ENCODE data around the gene TSC2.
A peak's percentile ranks its signal among the peaks of the same experiment; 100 is the strongest.

TSC2 gene

DNA sequence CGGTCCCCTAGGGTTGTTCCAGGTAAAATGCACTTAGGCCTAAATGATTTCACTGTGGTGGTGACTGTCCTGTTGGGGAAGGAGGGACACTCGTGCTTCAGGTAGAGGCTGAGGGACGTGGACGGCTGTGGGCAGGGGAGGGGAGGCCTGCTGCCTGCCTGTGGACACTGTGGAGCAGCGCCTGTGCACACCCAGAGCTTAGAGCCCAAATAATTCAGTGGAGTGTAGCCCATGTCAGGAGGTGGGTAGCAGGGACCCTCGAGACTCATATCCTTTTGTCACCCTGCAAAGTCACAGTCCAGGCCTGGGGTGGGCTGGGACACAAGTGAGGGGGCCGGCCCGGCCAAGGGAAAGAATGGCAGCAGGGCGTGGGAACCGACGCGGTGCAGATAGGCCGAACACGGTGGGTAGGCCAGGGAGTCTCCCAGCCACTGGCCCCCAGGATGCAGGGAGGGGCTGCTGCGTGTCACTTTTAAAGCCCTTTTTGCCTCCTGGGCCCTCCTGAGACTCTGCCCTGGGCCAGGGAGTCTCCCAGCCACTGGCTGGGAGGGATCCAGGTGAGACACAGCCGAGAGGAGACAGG lies 21.8 kb upstream of the TSC2 start:
- no peaks in the 10 kb centered on the region for H4K20me1 ChIP-seq (ENCODE audit: insufficient read depth)
- H3K79me2 ChIP-seq (ENCODE audit: insufficient read depth, low read depth): no peaks in the 10 kb centered on the region
- H3K4me3 ChIP-seq (IDR thresholded peaks at IDR 0.05; ENCODE audit: insufficient read depth, low read depth, low read length): no peak overlapping the region
- no peaks in the 10 kb centered on the region for H3K36me3 ChIP-seq (ENCODE audit: insufficient read depth)
- H3K27me3 ChIP-seq (ENCODE audit: insufficient read depth, low read depth): peaks cover 27% of the 10 kb centered on the region
- H3K4me1 ChIP-seq (ENCODE audit: low read depth, poor library complexity, severe bottlenecking): peaks cover 15% of the 10 kb centered on the region
- peak overlapping the region; percentile 70; the same call in 1 of the 2 replicates for H3K4me2 ChIP-seq
- no peak overlapping the region for H3K9ac ChIP-seq
- TF ChIP-seq, protein P1, sequence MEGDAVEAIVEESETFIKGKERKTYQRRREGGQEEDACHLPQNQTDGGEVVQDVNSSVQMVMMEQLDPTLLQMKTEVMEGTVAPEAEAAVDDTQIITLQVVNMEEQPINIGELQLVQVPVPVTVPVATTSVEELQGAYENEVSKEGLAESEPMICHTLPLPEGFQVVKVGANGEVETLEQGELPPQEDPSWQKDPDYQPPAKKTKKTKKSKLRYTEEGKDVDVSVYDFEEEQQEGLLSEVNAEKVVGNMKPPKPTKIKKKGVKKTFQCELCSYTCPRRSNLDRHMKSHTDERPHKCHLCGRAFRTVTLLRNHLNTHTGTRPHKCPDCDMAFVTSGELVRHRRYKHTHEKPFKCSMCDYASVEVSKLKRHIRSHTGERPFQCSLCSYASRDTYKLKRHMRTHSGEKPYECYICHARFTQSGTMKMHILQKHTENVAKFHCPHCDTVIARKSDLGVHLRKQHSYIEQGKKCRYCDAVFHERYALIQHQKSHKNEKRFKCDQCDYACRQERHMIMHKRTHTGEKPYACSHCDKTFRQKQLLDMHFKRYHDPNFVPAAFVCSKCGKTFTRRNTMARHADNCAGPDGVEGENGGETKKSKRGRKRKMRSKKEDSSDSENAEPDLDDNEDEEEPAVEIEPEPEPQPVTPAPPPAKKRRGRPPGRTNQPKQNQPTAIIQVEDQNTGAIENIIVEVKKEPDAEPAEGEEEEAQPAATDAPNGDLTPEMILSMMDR (conservative IDR thresholded peaks at IDR 0.05; ENCODE audit: low read depth, low read length): no peak
- H2AFZ ChIP-seq (ENCODE audit: low read depth): peak overlapping the region; percentile 47; the same call in 1 of the 2 replicates
- no peak overlapping the region for H3K27ac ChIP-seq

DNA sequence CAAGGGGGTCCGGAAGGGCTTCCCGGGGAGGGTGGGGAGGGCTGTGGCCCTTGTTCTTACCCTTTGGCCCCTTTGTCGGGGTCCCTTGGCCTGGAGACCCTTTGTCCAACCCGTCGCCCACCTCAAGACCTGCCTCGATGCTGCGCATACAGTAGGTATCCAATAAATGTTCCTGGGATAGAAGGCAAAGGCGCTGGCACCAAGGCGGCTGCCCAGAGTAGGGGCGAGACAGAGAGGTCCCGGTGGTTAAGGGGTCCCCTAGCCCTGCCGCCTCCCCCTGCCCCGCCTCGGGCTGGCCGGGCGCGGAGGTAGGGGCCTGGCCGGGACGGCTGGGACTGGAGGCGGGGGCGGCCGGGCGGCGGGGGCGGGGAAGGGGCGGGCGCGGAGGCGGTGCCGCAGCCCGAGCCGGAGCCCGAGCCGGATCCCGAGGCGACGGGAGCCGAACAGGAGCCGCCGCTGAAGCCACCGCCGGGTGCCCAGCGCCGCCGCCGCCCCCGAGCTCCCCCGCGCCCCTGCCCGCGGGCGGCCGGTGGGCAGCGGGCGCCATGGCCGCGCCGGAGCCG lies 21.2 kb upstream of the TSC2 start, which contains the start of gene NHERF2:
Gene NHERF2 (plus strand): TSS at position 442 of the 563 bp plus-strand sequence. CDS start 104 bp downstream, at position 546.
- Histone ChIP-seq H3K4me3 (IDR thresholded peaks at IDR 0.05; ENCODE audit: insufficient read depth, low read depth, low read length) (no peak within 1 kb of the TSS), H3K79me2 (ENCODE audit: insufficient read depth, low read depth) (no peaks in the 10 kb centered on the region), H2AFZ (ENCODE audit: low read depth) (peak within 1 kb of the TSS; percentile 57), H3K27ac (no peak within 1 kb of the TSS), H3K9ac (no peak within 1 kb of the TSS), H4K20me1 (ENCODE audit: insufficient read depth) (no peaks in the 10 kb centered on the region), H3K36me3 (ENCODE audit: insufficient read depth) (no peaks in the 10 kb centered on the region), H3K4me2 (peak within 1 kb of the TSS; percentile 89), H3K4me1 (ENCODE audit: low read depth, poor library complexity, severe bottlenecking) (peaks cover 16% of the 10 kb centered on the region), H3K27me3 (ENCODE audit: insufficient read depth, low read depth) (peaks cover 21% of the 10 kb centered on the region)
- TF ChIP-seq, protein P1 (conservative IDR thresholded peaks at IDR 0.05; ENCODE audit: low read depth, low read length): no peak

DNA sequence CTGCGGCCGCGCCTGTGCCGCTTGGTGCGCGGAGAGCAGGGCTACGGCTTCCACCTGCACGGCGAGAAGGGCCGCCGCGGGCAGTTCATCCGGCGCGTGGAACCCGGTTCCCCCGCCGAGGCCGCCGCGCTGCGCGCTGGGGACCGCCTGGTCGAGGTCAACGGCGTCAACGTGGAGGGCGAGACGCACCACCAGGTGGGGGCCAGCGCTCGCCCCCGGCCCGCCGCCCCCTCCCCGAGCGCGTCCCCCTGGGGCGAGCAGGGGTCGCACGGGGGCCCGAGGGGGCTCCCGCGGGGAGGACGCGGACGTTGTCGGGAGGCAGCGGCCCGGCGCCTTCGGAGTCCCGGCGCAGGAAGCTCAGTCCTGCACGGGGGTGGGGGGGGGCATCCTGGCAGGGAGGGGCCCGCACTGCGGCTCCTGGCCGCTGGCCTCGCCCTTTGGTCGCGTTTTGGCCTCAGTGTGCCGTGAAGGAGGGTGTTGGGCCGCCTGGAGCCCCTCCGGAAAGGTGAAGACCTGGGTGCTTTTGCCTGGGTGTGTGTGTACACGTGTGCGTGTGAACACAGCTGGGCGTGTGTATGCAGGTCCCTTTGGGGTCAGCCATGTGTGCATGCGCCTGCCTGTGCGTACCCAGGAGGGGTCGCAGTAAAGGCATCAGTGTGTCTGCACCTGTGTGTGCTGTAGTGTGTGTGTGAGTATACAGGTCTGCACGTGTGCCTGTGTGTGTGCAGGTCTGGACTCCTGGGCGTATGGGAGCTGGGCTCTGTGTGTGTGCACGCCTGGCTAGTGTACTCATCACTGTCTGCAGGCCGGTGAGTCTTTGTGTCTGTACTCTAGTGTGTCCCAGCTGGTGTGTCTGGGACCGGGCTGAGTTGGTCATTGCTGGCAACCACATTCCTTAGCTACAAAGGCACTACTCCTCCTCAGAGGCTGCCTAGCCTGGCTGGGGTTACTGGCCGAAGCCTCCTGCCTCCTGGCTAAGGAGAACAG lies 20.5 kb upstream of the TSC2 start:
- Histone ChIP-seq H2AFZ (ENCODE audit: low read depth) (peak overlapping the region; percentile 57), H3K4me3 (IDR thresholded peaks at IDR 0.05; ENCODE audit: insufficient read depth, low read depth, low read length) (no peak overlapping the region), H3K27me3 (ENCODE audit: insufficient read depth, low read depth) (peaks cover 17% of the 10 kb centered on the region), H3K27ac (no peak overlapping the region), H4K20me1 (ENCODE audit: insufficient read depth) (no peaks in the 10 kb centered on the region), H3K4me2 (peak overlapping the region; percentile 89), H3K9ac (no peak overlapping the region), H3K4me1 (ENCODE audit: low read depth, poor library complexity, severe bottlenecking) (peaks cover 23% of the 10 kb centered on the region), H3K36me3 (ENCODE audit: insufficient read depth) (no peaks in the 10 kb centered on the region), H3K79me2 (ENCODE audit: insufficient read depth, low read depth) (no peaks in the 10 kb centered on the region)
- TF ChIP-seq, protein P1 (conservative IDR thresholded peaks at IDR 0.05; ENCODE audit: low read depth, low read length): no peak

DNA sequence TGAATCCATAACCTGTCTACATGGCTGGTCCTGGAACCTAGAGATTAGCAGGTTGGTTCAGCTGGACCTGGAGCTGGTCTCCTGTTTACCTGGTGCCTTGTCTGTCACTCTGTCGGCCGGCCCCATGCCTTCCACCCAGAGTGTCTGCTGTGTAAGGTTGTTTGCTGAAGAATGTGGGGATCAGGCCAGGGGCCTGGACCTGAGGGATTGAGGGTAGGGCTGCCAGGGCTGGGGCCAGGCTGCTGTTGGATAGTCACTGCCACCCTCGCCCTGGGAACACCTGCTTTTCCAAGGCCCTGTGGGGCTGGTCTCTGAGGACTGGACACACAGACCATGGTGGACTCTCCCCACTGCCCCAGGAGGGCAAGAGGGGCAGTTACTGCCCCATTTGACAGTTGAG lies 19.6 kb upstream of the TSC2 start:
- TF ChIP-seq, protein P1 (conservative IDR thresholded peaks at IDR 0.05; ENCODE audit: low read depth, low read length): no peak
- no peaks in the 10 kb centered on the region for H3K79me2 ChIP-seq (ENCODE audit: insufficient read depth, low read depth)
- H3K4me1 ChIP-seq (ENCODE audit: low read depth, poor library complexity, severe bottlenecking): peaks cover 23% of the 10 kb centered on the region
- H3K4me2 ChIP-seq: peak overlapping the region; percentile 89; the same call in 1 of the 2 replicates
- H3K4me3 ChIP-seq (IDR thresholded peaks at IDR 0.05; ENCODE audit: insufficient read depth, low read depth, low read length): no peak overlapping the region
- H4K20me1 ChIP-seq (ENCODE audit: insufficient read depth): no peaks in the 10 kb centered on the region
- H3K36me3 ChIP-seq (ENCODE audit: insufficient read depth): no peaks in the 10 kb centered on the region
- no peak overlapping the region for H3K9ac ChIP-seq
- H2AFZ ChIP-seq (ENCODE audit: low read depth): no peak overlapping the region
- no peak overlapping the region for H3K27ac ChIP-seq
- H3K27me3 ChIP-seq (ENCODE audit: insufficient read depth, low read depth): peaks cover 17% of the 10 kb centered on the region

All from KMS-11 (cell line).